Mucosa of rectum (tissue), 2 donors: ENCODE results near the gene DPP3.
"Not testable (repeated sequence)": the region's sequence is repeated elsewhere in the genome, so short reads cannot be mapped to it uniquely, and the experiment has no call there.

Experiments used
- H3K27ac ChIP-seq, 2 donors: one replicate each; pipeline ENCODE4 v1.7.0; 2013; ENCODE audit warnings: inconsistent platforms in 2 of 2, low read depth in 2 of 2, low read length in 2 of 2
- H3K27me3 ChIP-seq, 2 donors: one replicate each; pipeline ENCODE4 v1.7.0; 2013; ENCODE audit warnings: low read length in 2 of 2; ENCODE audit not compliant: control insufficient read depth in 2 of 2, insufficient read depth in 2 of 2
- H3K36me3 ChIP-seq, 2 donors: one replicate each; pipeline ENCODE4 v1.7.0; 2013; ENCODE audit warnings: low read length in 2 of 2; ENCODE audit not compliant: control insufficient read depth in 2 of 2, insufficient read depth in 2 of 2
- H3K4me1 ChIP-seq, 2 donors: one replicate each; pipeline ENCODE4 v1.7.0; 2013; ENCODE audit warnings: low read length in 2 of 2, mild to moderate bottlenecking in 1 of 2; ENCODE audit not compliant: control insufficient read depth in 2 of 2, insufficient read depth in 2 of 2
- H3K4me3 ChIP-seq, 2 donors: one replicate each; pipeline ENCODE4 v1.7.0; 2013; ENCODE audit warnings: low read length in 2 of 2
- H3K9ac ChIP-seq, 2 donors: one replicate each; pipeline ENCODE4 v1.7.0; 2013; ENCODE audit warnings: low read length in 2 of 2, low read depth in 1 of 2, mild to moderate bottlenecking in 1 of 2
- H3K9me3 ChIP-seq, 2 donors: one replicate each; pipeline ENCODE4 v1.7.0; 2013; ENCODE audit warnings: low read length in 2 of 2; ENCODE audit not compliant: control insufficient read depth in 2 of 2
- donor health status: healthy.
- donor health status: Normal muscosa, but diverticular disease.

DPP3 gene, protein sequence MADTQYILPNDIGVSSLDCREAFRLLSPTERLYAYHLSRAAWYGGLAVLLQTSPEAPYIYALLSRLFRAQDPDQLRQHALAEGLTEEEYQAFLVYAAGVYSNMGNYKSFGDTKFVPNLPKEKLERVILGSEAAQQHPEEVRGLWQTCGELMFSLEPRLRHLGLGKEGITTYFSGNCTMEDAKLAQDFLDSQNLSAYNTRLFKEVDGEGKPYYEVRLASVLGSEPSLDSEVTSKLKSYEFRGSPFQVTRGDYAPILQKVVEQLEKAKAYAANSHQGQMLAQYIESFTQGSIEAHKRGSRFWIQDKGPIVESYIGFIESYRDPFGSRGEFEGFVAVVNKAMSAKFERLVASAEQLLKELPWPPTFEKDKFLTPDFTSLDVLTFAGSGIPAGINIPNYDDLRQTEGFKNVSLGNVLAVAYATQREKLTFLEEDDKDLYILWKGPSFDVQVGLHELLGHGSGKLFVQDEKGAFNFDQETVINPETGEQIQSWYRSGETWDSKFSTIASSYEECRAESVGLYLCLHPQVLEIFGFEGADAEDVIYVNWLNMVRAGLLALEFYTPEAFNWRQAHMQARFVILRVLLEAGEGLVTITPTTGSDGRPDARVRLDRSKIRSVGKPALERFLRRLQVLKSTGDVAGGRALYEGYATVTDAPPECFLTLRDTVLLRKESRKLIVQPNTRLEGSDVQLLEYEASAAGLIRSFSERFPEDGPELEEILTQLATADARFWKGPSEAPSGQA

DNA sequence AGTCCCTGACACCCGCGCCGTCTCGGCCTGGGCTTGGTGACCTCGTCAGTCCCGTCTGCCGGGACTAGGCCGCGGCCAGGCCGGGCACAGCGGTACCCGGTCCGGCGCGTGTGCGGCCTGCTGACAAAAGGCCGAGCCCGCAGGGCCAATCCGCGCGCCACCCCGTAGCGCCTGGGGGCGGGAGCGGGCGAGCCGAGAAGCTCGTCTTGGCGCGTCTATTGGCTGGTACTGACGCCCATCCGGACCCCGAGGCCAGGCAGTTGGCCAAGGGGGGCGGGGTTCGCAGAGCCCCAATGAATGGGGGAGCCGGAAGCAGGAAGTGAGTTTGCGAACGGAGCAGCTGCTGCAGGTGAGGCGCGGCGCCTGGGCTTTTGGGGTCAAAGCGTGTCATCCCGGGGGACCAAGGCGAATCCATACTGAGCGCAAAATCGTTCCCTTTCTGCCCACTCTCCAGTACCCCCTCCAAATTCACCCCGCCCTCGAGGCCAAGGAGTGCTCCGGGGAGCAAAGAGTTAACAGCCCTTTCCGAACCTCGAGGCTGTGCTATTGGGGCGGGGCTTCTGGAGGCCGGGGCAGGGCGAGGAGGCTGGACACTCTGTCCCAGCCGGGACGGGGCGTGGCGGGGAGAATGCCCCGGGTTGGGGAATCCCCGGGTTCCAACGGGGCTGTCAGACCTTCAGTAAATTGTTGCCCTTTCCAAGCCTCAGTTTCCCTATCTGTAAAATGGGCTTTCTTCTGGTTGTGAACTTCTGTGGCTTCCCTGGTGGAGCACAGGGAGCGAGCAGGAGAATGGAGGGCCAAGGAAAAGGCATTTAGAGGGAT lies at the start of gene DPP3:
Gene DPP3, plus strand, starts transcription at position 318 of the 822 bp plus-strand sequence. CDS start 1,767 bp downstream, outside the sequence.
- Histone ChIP-seq H3K4me3 (peak within 1 kb of the TSS; percentile 75 to 88), H3K36me3 (peaks cover 10% of the 10 kb centered on the region in 2 donors), H3K27ac (peak within 1 kb of the TSS; percentile 94 to 96)

DNA sequence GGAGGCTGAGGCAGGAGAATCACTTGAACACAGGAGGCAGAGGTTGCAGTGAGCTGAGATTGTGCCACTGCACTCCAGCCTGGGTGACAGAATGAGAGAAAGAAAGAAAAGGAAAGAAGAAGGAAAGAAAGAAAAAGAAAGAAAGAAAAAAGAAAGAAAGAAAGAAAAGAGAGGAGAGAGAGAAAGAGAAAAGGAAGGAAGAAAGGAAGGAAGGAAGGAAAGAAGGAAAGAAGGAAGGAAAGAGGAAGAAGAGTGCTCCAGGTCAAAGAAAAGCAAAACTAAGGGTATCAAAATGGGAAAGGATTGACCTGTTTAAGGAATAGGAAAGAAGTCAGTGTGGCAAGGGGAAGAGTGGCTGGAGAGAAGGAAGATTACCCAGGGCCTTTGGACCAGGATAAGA lies 48.9 kb upstream of the DPP3 start:
- not testable (repeated sequence) for H3K9me3 ChIP-seq, H3K27ac ChIP-seq, H3K4me1 ChIP-seq, H3K4me3 ChIP-seq, H3K9ac ChIP-seq, H3K27me3 ChIP-seq
- peaks cover 12 to 15% of the 10 kb centered on the region in 2 donors for H3K36me3 ChIP-seq

More for the DNA sequence above, at the start of gene DPP3:
- Histone ChIP-seq H3K9me3 (no peaks in the 10 kb centered on the region), H3K4me1 (peaks cover 11% of the 10 kb centered on the region in 2 donors), H3K9ac (peak within 1 kb of the TSS; percentile 93 to 94), H3K27me3 (no peaks in the 10 kb centered on the region)

DNA sequence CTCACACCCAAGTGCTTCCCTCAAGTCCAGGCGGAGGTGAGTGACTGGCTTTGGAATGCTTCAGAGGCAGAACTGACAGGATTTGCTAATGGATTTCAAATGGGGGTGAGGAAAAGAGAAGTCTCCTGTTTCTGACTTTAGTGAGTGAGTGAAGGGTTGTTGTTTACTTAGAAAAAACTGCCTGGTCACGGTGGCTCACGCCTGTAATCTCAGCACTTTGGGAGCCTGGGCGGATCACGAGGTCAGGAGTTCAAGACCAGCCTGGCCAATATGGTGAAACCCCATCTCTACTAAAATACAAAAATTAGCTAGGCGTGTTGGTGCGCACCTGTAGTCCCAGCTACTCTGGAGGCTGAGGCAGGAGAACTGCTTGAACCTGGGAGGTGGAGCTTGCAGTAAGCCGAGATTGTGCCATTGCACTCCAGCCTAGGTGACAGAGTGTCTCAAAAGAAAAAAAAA lies 48.3 kb upstream of the DPP3 start:
- peaks cover 12 to 15% of the 10 kb centered on the region in 2 donors for H3K36me3 ChIP-seq

GRCh38 chr11:66432597-66432996 lies 47.6 kb upstream of the DPP3 start:
- no peaks in the 10 kb centered on the region for H3K9me3 ChIP-seq
- H3K36me3 ChIP-seq: peaks cover 12 to 15% of the 10 kb centered on the region in 2 donors
- H3K27ac ChIP-seq: no peak overlapping the region
- H3K27me3 ChIP-seq: no peaks in the 10 kb centered on the region
- H3K4me3 ChIP-seq: no peak overlapping the region
- H3K4me1 ChIP-seq: peaks cover 0 to under 1% of the 10 kb centered on the region in 2 donors
- no peak overlapping the region for H3K9ac ChIP-seq

More for the DNA sequence above, 48.3 kb upstream of the DPP3 start:
- H3K9ac ChIP-seq, H3K27me3 ChIP-seq, H3K4me1 ChIP-seq, H3K9me3 ChIP-seq, H3K27ac ChIP-seq, H3K4me3 ChIP-seq: not testable (repeated sequence)

GRCh38 chr11:66437979-66438503 lies 42.2 kb upstream of the DPP3 start:
- H3K4me1 ChIP-seq: peaks cover 7 to 9% of the 10 kb centered on the region in 2 donors
- peak overlapping the region; percentile 87 to 89 for H3K9ac ChIP-seq
- H3K27me3 ChIP-seq: no peaks in the 10 kb centered on the region
- peak overlapping the region; percentile 90 to 91 for H3K4me3 ChIP-seq
- peaks cover 12% of the 10 kb centered on the region in 2 donors for H3K36me3 ChIP-seq
- peak overlapping the region; percentile 82 to 86 for H3K27ac ChIP-seq
- peaks cover 1 to 2% of the 10 kb centered on the region in 2 donors for H3K9me3 ChIP-seq

DNA sequence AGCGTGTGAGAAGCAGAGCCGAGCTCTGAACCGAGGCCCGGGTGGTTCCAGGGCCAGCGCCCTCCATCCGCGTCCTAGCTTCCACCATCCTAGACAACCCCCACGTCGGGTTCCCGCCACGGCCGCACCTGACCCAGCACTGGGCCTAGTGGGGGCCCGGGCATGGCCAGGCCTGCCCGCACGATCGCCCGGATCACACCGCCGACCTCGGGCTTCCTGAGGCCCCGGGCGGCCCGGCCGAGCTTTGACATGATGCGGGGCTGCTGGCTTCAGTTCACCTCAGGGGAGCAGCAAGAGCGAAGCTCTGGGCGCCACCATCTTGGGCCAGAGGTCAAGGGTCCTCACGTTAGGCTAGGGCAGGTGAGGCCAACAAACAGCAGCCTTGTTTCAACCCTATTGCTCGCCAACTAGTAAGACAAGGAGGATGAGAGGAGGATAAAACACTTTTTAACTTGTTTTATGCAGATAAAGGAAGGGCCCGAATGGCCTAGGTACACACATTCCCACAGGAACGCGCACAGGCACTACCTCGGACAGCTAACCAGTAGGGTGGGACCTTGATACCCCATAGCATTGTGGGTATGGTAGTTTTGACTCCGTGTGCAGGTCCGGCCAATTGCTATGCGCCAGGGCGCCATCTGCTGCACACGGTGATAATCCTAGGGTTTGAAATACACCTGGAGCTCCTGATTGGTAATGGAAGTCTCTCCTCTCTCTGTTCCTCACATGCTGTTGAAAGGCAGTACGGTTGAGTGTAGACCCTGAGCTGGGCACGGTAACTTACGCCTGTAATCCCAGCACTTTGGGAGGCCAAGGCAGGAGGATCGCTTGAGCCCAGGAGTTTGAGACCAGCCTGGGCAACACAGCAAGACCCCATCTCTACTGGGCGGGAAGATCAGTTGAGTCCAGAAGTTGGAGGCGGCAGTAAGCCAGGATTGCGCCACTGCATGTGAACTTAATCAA lies 41.4 kb upstream of the DPP3 start, which contains the start of gene MRPL11:
Gene MRPL11, minus strand, starts transcription at position 345 of the 963 bp plus-strand sequence. Its CDS starts 94 bp downstream, at position 251.
- no peaks in the 10 kb centered on the region for H3K27me3 ChIP-seq
- H3K9ac ChIP-seq: peak within 1 kb of the TSS; percentile 87 to 89
- peaks cover 12% of the 10 kb centered on the region in 2 donors for H3K36me3 ChIP-seq
- peak within 1 kb of the TSS; percentile 82 to 86 for H3K27ac ChIP-seq
- peak within 1 kb of the TSS; percentile 90 to 91 for H3K4me3 ChIP-seq
- H3K9me3 ChIP-seq: peaks cover 2 to 6% of the 10 kb centered on the region in 2 donors
- H3K4me1 ChIP-seq: peaks cover 7 to 9% of the 10 kb centered on the region in 2 donors

DNA sequence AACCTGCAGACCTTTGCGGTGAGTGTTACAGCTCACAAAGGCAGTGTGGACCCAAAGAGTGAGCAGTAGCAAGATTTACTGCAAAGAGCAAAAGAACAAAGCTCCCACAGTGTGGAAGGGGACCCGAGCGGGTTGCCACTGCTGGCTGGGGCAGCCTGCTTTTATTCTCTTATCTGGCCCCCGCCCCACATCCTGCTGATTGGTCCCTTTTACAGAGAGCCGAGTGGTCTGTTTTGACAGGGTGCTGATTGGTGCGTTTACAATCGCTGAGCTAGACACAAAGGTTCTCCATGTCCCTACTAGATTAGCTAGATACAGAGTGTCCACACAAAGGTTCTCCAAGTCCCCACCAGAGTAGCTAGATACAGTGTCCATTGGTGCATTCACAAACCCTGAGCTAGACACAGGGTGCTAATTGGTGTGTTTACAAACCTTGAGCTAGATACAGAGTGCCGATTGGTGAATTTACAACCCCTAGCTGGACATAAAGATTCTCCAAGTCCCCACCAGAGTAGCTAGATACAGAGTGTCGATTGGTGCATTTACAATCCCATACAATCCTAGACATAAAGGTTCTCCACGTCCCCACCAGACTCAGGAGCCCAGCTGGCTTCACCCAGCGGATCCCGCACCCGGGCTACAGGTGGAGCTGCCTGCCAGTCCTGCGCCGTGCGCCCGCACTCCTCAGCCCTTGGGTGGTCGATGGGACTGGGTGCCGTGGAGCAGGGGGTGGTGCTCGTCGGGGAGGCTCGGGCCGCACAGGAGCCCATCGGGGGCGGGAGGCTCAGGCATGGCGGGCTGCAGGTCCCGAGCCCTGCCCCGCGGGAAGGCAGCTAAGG lies 39.9 kb upstream of the DPP3 start:
- H3K4me1 ChIP-seq, H3K9ac ChIP-seq, H3K27me3 ChIP-seq, H3K27ac ChIP-seq, H3K9me3 ChIP-seq, H3K4me3 ChIP-seq, H3K36me3 ChIP-seq: not testable (repeated sequence)

- H3K36me3 ChIP-seq, H3K9ac ChIP-seq, H3K27me3 ChIP-seq, H3K9me3 ChIP-seq, H3K4me1 ChIP-seq, H3K4me3 ChIP-seq, H3K27ac ChIP-seq: not testable (repeated sequence)
These were observed 39.3 kb upstream of the DPP3 start for GRCh38 chr11:66440940-66441282.
